Nephron (organoid): ENCODE results near the gene NFAT5.

Experiments used
- H3K27ac Mint-ChIP-seq, 3 experiments: 2 replicates each; pipeline ENCODE4 v1.8.0; 2020; ENCODE audit warnings: mixed read lengths in 3 of 3, mild to moderate bottlenecking in 2 of 3, moderate library complexity in 1 of 3
- H3K27me3 Mint-ChIP-seq: 2 replicates; pipeline ENCODE4 v1.8.0; 2021; ENCODE audit warnings: low read depth, mild to moderate bottlenecking, moderate library complexity, mixed read lengths
- H3K36me3 Mint-ChIP-seq: 2 replicates; pipeline ENCODE4 v1.8.0; 2020; ENCODE audit warnings: low read depth, mixed read lengths
- H3K4me1 Mint-ChIP-seq: 2 replicates; pipeline ENCODE4 v1.8.0; 2020; ENCODE audit warnings: mixed read lengths
- H3K4me3 Mint-ChIP-seq, 3 experiments: 2 replicates each; pipeline ENCODE4 v1.8.0; 2020; ENCODE audit warnings: mild to moderate bottlenecking in 3 of 3, mixed read lengths in 3 of 3, moderate library complexity in 2 of 3
- H3K9me3 Mint-ChIP-seq: 2 replicates; pipeline ENCODE4 v1.8.0; 2020; ENCODE audit warnings: mixed read lengths
- CTCF ChIP-seq, 3 experiments: fragments of 200-600 bp; sonication (generic); IDR thresholded peaks; one replicate each; pipeline ENCODE4 v1.5.0; 2021; ENCODE audit warnings: antibody characterized with exemption in 3 of 3; ENCODE audit not compliant: unreplicated experiment in 3 of 3

The NFAT5 gene

DNA sequence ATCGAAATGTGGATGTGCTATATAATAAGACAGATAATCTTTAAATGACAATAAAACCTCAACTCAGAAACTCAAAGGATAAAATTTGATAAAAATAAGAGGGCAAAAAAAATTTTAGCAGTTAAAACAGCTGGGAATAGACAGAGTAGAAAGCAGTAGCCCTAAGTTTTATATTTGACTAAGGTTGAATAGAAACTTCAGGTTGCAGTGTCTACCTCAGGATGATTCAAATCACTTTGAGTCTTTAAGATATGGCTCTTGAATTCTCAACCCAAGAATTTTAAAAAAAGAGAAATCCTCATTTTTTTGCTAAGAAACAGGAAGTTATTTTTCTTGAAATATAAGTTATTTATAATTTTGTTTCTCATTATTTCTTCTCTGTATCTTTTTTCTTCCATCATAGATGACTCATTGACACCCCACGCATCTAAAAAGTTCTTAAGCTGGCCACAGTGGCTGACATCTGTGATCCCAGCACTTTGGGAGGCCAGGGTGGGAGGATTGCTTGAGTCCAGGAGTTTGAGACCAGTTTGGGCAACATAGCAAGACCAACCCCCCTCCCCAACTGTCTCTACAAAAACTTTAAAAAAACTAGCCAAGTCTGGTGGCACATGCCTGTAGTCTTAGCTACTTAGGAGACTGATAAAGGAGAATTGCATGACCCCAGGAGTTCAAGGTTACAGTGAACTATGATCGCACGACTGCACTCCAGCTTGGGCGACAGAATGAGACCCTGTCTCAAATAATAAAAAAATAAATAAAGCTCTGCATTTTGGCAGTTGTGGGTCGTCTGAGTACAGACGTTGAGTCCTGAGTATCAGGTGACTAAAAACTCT lies 23.9 kb downstream of the NFAT5 start:
- Mint-ChIP-seq H3K27me3 (no peaks in the 10 kb centered on the region), H3K4me3 (no peak overlapping the region), H3K4me1 (peaks cover 9% of the 10 kb centered on the region), H3K36me3 (peaks cover 18% of the 10 kb centered on the region), H3K27ac (no peak overlapping the region), H3K9me3 (no peaks in the 10 kb centered on the region)
- no peak for TF ChIP-seq CTCF (IDR thresholded peaks at IDR 0.05; ENCODE audit: unreplicated experiment in 3 of 3)

GRCh38 chr16:69590590-69590989 lies 24.8 kb downstream of the NFAT5 start:
- Mint-ChIP-seq H3K36me3 (peaks cover 15% of the 10 kb centered on the region), H3K9me3 (no peaks in the 10 kb centered on the region), H3K27me3 (no peaks in the 10 kb centered on the region), H3K4me1 (peaks cover 9% of the 10 kb centered on the region), H3K27ac (peak overlapping the region in 2 of 3 experiments; percentile 9 to 29), H3K4me3 (no peak overlapping the region)
- TF ChIP-seq CTCF (IDR thresholded peaks at IDR 0.05; ENCODE audit: unreplicated experiment in 3 of 3) = no peak

- TF ChIP-seq CTCF (IDR thresholded peaks at IDR 0.05; ENCODE audit: unreplicated experiment in 3 of 3) = no peak
- H3K4me1 Mint-ChIP-seq = peaks cover 16% of the 10 kb centered on the region
- H3K9me3 Mint-ChIP-seq = no peaks in the 10 kb centered on the region
- H3K36me3 Mint-ChIP-seq = peaks cover 6% of the 10 kb centered on the region
- H3K27ac Mint-ChIP-seq = peak overlapping the region in 2 of 3 experiments; percentile 15 to 37
- H3K4me3 Mint-ChIP-seq = no peak overlapping the region
- H3K27me3 Mint-ChIP-seq = no peaks in the 10 kb centered on the region
These were observed 28.0 kb downstream of the NFAT5 start for GRCh38 chr16:69593751-69594255.

- TF ChIP-seq CTCF (IDR thresholded peaks at IDR 0.05; ENCODE audit: unreplicated experiment in 3 of 3) = no peak
- peaks cover 16% of the 10 kb centered on the region for H3K4me1 Mint-ChIP-seq
- H3K27me3 Mint-ChIP-seq = no peaks in the 10 kb centered on the region
- H3K27ac Mint-ChIP-seq = peak overlapping the region in 1 of 3 experiments; percentile 65
- H3K9me3 Mint-ChIP-seq = no peaks in the 10 kb centered on the region
- H3K36me3 Mint-ChIP-seq = peaks cover 10% of the 10 kb centered on the region
- no peak overlapping the region for H3K4me3 Mint-ChIP-seq
These were observed 29.6 kb downstream of the NFAT5 start for GRCh38 chr16:69595127-69596036.

DNA sequence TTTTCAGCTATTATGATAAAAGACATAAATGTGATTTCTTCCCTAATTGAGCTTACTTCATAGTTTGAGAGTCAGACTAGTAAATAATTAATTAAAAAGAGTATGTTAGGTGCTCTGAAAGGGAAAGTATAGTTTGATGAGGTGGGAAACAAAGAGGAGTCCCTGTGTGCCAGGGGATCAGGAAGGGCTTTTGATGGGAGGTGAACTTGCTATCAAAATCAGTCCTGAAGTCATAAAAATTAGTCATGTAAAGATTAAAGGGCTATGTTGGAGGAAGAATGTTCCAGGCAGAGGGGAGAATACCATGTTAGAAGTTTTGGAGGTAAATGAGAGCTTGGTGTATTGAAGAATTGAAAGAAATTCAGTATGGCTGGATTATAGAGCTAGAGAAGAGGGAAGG lies 31.0 kb downstream of the NFAT5 start:
- H3K27me3 Mint-ChIP-seq = no peaks in the 10 kb centered on the region
- no peak overlapping the region for H3K4me3 Mint-ChIP-seq
- H3K9me3 Mint-ChIP-seq = no peaks in the 10 kb centered on the region
- no peak for TF ChIP-seq CTCF (IDR thresholded peaks at IDR 0.05; ENCODE audit: unreplicated experiment in 3 of 3)
- peaks cover 16% of the 10 kb centered on the region for H3K4me1 Mint-ChIP-seq
- H3K27ac Mint-ChIP-seq = peak overlapping the region in 2 of 3 experiments; percentile 24 to 32
- H3K36me3 Mint-ChIP-seq = peaks cover 10% of the 10 kb centered on the region
